ENCODE data around the gene AFF4. TPM values are rescaled to one million over a fixed set of nuclear protein-coding genes. Genes with fewer than 3 reads are reported as not detected.
"Not testable (repeated sequence)": the region's sequence is repeated elsewhere in the genome, so short reads cannot be mapped to it uniquely, and the experiment has no call there.

AFF4 gene
- total RNA-seq, result 10 to 100 TPM; 33.3 to 58.1 TPM
- long read RNA-seq, partial matches to known transcripts, result 10 of 15 reads
- long read RNA-seq, other reads (novel, unspliced or antisense), result 3 of 15 reads

- ATAC-seq (peak; percentile 97), DNase-seq (peak; percentile 98)
- intact Hi-C loops (cut with DNase I), result loop anchor here in 1 of 2 donors (10.0 kb wide), 1 partner anchor 61 kb away; the partner anchor contains the start of gene ZCCHC10
Observed at GRCh38 chr5:132963171-132964104, at the start of gene AFF4. Gene AFF4, minus strand, starts transcription at chr5:132963634. Its CDS starts 26,445 bp downstream, at chr5:132937189.

GRCh38 chr5:133008455-133008854, 45.0 kb upstream of the AFF4 start:
- intact Hi-C loops (cut with DNase I); ATAC-seq; DNase-seq: not testable (repeated sequence)

DNA sequence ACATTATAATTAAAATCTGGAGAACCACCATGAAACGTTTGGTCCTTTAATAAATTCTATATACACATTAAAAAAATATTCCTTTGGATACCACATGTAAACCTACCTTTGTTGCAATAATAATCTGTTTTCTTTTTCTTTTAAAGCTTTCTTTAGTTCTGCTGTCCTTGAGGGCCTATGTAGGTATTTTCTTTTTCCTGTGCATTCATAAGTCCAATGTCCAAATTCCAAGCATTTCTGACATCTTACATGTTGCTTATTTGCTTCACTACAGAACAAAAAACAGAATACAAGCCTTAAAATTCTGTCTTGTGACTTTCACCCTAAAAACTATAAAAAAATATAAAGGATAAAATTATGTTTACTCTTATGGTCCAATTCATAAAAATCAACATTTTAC, 43.2 kb upstream of the AFF4 start:
- DNase-seq (no peak), ATAC-seq (no peak)
- intact Hi-C loops (cut with DNase I), result no loop called here

- DNase-seq, result no peak
- ATAC-seq, result no peak
- intact Hi-C loops (cut with DNase I), result no loop called here
Observed at GRCh38 chr5:132999246-132999645, 35.8 kb upstream of the AFF4 start.

- DNase-seq (no peak), ATAC-seq (no peak)
- intact Hi-C loops (cut with DNase I), result no loop called here
Observed at GRCh38 chr5:132998556-132998955, 35.1 kb upstream of the AFF4 start.

- ATAC-seq (no peak), DNase-seq (no peak)
- intact Hi-C loops (cut with DNase I), result no loop called here
Observed at GRCh38 chr5:132996307-132996706, 32.9 kb upstream of the AFF4 start.

DNA sequence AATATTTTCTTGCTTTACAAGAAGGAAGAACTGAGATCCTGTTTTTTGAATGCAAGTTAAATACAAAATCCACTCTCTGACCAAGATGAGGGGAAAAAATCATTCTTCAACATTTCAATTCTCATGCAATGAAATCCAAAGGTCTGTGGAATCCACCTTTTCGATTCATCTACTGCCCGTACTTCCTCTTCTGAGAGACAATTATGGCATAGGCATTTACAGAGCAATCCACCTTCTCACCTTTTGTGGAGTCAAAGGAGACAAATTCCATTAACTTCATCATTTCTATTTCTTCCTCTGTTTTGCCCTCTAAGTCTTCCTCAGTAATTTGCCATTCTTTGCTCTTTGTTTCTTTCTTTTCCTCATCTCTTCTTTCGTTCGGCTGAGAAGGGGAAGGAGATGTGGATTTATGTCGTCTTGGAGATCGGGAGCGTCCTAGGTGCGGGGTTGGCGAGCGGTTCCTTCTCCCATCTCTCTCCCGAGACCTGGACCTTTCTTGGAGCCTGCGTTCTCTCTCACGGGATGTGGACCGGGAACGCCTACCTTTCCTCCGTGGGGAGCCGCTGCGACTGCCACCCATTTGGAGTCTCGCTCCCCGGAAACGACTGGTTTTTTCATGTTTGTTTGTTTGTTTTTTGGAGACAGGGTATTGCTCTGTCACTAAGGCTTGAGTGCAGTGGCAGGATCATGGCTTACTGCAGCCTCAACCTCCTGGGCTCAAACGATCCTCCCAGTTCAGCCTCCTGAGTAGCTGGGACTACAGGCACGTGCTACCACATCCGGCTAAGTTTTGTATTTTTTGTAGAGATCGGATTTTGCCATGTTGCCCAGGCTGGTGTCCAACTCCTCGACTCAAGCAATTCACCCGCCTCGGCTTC, 24.3 kb upstream of the AFF4 start:
- intact Hi-C loops (cut with DNase I), result no loop called here
- no peak for ATAC-seq
- no peak for DNase-seq

DNA sequence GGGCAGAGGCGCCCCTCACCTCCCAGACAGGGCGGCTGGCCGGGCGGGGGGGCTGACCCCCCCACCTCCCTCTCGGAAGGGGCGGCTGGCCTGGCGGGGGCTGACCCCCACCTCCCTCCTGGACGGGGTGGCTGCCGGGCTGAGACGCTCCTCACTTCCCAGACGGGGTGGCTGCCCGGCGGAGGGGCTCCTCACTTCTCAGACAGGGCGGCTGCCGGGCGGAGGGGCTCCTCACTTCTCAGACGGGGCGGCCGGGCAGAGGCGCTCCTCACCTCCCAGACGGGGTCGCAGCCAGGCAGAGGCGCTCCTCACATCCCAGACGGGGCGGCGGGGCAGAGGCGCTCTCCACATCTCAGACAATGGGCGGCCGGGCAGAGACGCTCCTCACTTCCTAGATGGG, 19.5 kb upstream of the AFF4 start:
- DNase-seq; ATAC-seq; intact Hi-C loops (cut with DNase I): not testable (repeated sequence)

DNA sequence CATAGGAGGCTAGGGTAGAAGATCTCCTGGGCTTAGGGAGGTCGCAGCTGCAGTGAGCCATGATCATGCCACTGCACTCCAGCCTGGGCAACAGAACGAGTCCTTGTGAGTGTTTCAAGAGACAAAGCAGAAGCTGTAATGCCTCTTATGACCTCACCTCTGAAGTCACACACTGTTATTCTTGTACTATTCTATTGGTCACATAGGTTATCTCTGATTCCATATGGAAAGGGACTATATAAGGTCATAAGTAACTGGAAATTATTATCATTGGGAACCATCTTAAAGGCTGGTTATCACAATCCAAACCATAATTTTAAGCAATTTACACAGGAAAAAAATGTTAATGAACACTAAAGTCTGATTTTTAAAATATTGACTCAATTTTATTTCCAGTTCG, 17.9 kb upstream of the AFF4 start:
- no peak for DNase-seq
- intact Hi-C loops (cut with DNase I), result no loop called here
- ATAC-seq, result no peak

DNA sequence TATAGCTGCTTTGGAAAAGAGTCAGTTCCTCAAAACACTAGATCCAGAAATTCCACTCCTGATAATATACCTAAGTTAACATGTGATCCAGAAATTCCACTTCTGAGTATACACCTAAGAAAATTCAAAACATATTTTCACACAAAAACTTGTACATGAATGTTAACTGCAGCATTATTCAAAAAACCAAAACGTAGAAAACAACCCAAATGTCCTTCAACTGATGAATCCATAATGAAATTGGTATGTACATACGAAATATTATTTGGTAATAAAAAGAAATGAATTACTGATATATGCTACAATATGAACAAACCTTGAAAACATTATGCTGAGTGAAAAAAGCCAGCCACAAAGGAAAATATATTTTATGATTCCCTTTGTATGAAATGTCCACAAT, 16.5 kb upstream of the AFF4 start:
- intact Hi-C loops (cut with DNase I), result no loop called here

GRCh38 chr5:132979367-132979940, 16.0 kb upstream of the AFF4 start:
- intact Hi-C loops (cut with DNase I), result no loop called here
- ATAC-seq (no peak), DNase-seq (no peak)

More for the DNA sequence above, 16.5 kb upstream of the AFF4 start:
- no peak for DNase-seq
- ATAC-seq, result no peak

DNA sequence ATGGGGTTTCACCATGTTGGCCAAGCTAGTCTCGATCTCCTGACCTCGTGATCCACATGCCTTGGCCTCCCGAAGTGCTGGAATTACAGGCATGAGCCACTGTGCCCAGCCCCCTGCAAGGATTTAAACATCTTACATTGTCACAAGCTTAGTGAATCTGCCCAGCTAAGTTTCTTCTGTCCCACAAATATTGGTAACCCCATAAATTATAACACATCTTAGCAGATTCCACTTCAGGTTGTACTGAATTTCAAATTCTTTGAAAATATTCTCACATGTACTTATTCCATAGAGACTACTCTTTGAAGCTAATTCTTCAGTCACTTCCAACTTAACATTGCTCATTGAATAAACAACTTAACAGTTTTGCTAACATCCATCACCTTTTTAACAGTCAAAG, 13.4 kb upstream of the AFF4 start:
- ATAC-seq (no peak), DNase-seq (no peak)
- intact Hi-C loops (cut with DNase I), result no loop called here

GRCh38 chr5:132972436-132972828, 9.0 kb upstream of the AFF4 start:
- DNase-seq; ATAC-seq; intact Hi-C loops (cut with DNase I): not testable (repeated sequence)

GRCh38 chr5:132971483-132972435, 8.3 kb upstream of the AFF4 start:
- DNase-seq (no peak), ATAC-seq (no peak)
- intact Hi-C loops (cut with DNase I), result no loop called here

DNA sequence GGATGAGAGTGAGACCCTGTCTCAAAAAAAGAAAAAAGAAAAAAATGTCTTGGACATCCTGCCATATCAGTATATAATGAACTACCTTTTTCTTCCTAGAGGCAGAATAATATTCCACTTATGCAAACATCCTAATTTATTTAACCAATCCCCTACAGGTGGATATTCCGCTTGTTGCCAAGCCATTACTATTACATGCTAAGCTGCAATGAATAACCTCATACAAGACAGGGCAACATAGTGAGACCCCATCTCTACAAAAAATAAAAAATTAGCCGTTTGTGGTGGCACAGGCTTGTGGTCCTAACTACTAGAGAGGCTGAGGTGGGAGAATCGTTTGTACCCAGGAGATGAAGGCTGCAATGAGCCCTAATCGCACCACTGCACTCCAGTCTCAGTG, 1.7 kb upstream of the AFF4 start:
- intact Hi-C loops (cut with DNase I), result loop anchor here in 1 of 2 donors (10.0 kb wide), 1 partner anchor 60 kb away; the partner anchor contains the start of gene ZCCHC10
- DNase-seq (no peak), ATAC-seq (no peak)

DNA sequence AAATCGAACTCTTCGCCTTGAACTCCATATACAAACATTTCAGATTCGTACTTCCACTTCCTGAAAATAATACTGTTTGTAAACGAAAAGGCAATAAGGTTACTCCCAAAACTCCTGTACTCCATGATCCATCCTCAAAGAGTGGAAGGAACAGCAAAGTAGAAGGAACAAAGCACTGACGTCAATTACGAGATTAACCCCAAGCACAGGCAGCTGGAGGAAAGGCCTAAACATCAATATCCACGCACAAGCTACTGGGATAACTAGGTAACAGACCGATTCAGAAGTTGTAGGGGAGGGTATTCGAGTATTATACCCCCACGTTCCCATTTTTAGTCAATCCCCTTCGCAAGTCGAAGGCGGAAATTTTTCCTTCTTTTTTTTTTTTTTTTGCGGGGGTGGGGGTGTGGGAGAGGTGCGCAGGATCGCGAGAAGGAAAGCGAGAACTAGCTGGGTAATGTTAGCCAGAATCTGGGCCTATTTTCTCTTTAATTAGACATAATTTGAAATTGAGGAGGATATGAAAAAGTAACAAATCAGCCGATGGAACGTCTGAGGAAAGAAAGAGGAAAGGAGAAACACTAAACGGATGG, 909 bp downstream of the AFF4 start:
- intact Hi-C loops (cut with DNase I), result loop anchor here in 1 of 2 donors (10.0 kb wide), 1 partner anchor 62 kb away; the partner anchor contains the start of gene ZCCHC10
- DNase-seq (no peak), ATAC-seq (peak; percentile 31 to 38)

DNA sequence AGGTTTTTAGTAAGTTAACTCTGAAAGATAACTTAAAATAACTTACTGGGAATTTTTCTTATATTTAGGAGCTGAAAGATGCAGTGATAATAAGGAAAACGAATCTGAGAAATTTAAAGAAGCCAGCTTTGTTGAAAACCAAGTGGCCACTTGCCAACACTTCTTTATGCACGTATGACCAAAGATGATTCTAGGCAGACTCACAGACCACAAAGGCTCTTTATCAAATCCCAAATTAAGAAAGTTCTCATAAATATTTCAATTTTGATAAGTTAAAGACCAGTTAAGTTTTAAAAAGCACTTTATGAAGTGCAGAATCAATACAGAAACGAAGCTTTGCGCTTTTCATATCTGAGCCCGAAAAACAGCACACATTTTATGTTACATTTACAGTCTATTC, 1.5 kb downstream of the AFF4 start:
- ATAC-seq (no peak), DNase-seq (no peak)
- intact Hi-C loops (cut with DNase I), result loop anchor here in 1 of 2 donors (10.0 kb wide), 1 partner anchor 63 kb away; the partner anchor contains the start of gene ZCCHC10
